ENCODE measurements around the gene ZNF555.

- TF ChIP-seq, protein P1, sequence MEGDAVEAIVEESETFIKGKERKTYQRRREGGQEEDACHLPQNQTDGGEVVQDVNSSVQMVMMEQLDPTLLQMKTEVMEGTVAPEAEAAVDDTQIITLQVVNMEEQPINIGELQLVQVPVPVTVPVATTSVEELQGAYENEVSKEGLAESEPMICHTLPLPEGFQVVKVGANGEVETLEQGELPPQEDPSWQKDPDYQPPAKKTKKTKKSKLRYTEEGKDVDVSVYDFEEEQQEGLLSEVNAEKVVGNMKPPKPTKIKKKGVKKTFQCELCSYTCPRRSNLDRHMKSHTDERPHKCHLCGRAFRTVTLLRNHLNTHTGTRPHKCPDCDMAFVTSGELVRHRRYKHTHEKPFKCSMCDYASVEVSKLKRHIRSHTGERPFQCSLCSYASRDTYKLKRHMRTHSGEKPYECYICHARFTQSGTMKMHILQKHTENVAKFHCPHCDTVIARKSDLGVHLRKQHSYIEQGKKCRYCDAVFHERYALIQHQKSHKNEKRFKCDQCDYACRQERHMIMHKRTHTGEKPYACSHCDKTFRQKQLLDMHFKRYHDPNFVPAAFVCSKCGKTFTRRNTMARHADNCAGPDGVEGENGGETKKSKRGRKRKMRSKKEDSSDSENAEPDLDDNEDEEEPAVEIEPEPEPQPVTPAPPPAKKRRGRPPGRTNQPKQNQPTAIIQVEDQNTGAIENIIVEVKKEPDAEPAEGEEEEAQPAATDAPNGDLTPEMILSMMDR (IDR thresholded peaks at IDR 0.05; ENCODE audit: low read depth, low read length) = no peak
- no peak for TF ChIP-seq MYC (IDR thresholded peaks at IDR 0.05; ENCODE audit: low read depth, low read length)
Observed at GRCh38 chr19:2795827-2796658, 45.2 kb upstream of the ZNF555 start.
